ENCODE measurements around the gene BACH1. TPM values are rescaled to one million over a fixed set of nuclear protein-coding genes. Genes with fewer than 3 reads are reported as not detected.
A peak's percentile ranks its signal among the peaks of the same experiment; 100 is the strongest.

BACH1 gene
- total RNA-seq, 2 experiments from 2014 or later, result 18.6 to 38.4 TPM

DNA sequence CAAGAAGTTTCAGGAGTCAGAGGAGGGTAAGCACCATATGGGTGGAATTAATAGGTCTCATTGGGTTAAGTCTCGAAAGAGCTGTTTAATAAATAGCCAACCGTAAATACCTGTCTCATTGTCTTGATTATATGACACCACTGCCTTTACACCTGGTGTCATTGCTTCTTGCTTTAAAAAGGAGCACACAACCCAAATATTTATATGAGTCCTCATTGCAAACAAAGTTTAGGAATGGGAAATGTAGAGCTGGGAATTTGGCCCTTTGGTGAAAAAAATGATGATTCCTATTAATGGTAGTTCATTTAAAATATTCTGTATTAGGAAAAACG lies 2.1 kb downstream of the BACH1 start:
- Histone ChIP-seq H3K36me3 (ENCODE audit: insufficient read depth, low read length) (no peaks in the 10 kb centered on the region), H4K20me1 (ENCODE audit: insufficient read depth, low read length) (peaks cover 34% of the 10 kb centered on the region), H3K79me2 (ENCODE audit: insufficient read depth, low read depth, low read length) (peaks cover 59% of the 10 kb centered on the region), H3K4me1 (ENCODE audit: insufficient read depth, low read length, poor library complexity, severe bottlenecking) (peaks cover 45% of the 10 kb centered on the region), H3K4me3 (ENCODE audit: low read depth, low read length, poor library complexity, severe bottlenecking) (peak overlapping the region; percentile 71), H3K4me2 (ENCODE audit: low read length) (peak overlapping the region; percentile 95), H3K27ac (ENCODE audit: low read depth, low read length, poor library complexity, severe bottlenecking) (no peak overlapping the region), H2AFZ (ENCODE audit: low read length) (no peak overlapping the region; the same call in 1 of the 2 replicates), H3K9me3 (ENCODE audit: low read length) (no peaks in the 10 kb centered on the region), H3K9me2 (ENCODE audit: insufficient read depth, low read length) (no peaks in the 10 kb centered on the region)
- TSS peak; percentile 45 for BruUV-seq (replicated peaks)
- TF ChIP-seq, protein P1, sequence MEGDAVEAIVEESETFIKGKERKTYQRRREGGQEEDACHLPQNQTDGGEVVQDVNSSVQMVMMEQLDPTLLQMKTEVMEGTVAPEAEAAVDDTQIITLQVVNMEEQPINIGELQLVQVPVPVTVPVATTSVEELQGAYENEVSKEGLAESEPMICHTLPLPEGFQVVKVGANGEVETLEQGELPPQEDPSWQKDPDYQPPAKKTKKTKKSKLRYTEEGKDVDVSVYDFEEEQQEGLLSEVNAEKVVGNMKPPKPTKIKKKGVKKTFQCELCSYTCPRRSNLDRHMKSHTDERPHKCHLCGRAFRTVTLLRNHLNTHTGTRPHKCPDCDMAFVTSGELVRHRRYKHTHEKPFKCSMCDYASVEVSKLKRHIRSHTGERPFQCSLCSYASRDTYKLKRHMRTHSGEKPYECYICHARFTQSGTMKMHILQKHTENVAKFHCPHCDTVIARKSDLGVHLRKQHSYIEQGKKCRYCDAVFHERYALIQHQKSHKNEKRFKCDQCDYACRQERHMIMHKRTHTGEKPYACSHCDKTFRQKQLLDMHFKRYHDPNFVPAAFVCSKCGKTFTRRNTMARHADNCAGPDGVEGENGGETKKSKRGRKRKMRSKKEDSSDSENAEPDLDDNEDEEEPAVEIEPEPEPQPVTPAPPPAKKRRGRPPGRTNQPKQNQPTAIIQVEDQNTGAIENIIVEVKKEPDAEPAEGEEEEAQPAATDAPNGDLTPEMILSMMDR (conservative IDR thresholded peaks at IDR 0.05; ENCODE audit: low read length), result no peak
- TF ChIP-seq EZH2phosphoT487 (IDR thresholded peaks at IDR 0.05; ENCODE audit: borderline replicate concordance, low read depth, low read length), result no peak
- DNase-seq (ENCODE audit: low spot score), result no peak
- POLR2A ChIA-PET, result interaction anchor here (0.6 to 2.8 kb wide), 21 partner anchors 9 to 228 kb away, joined by 3 to 18 read pairs (median 4); partner anchors contain the start of gene CCT8
- intact Hi-C loops (cut with micrococcal nuclease; ENCODE audit: unreplicated experiment), result no loop called here
- CTCF ChIA-PET (ENCODE audit: unreplicated experiment), result interaction anchor here (1.2 to 1.3 kb wide), 2 partner anchors 11 to 76 kb away, joined by 3 read pairs; no protein-coding TSS in a partner anchor

DNA sequence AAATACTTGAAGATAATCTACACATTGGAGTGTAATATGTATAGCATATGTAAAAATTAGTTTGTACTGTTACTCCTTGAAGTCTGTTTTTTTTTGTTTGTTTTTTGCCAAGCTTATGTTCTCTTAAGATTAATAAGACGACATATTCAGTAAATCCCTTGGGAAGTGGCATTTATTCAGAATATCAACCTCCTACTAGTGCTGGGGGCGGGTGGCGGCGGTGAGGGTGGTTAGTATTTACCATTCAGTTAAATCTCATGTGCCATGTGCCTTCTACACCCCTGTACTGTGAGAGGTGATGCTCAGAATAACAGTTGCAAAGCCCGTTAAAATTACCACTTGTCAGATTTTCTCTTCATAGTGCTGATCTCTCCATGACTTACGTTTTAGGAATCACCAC lies 3.0 kb downstream of the BACH1 start:
- Histone ChIP-seq H3K9me2 (ENCODE audit: insufficient read depth, low read length) (no peaks in the 10 kb centered on the region), H4K20me1 (ENCODE audit: insufficient read depth, low read length) (peaks cover 34% of the 10 kb centered on the region), H3K27ac (ENCODE audit: low read depth, low read length, poor library complexity, severe bottlenecking) (no peak overlapping the region), H3K36me3 (ENCODE audit: insufficient read depth, low read length) (no peaks in the 10 kb centered on the region), H3K4me2 (ENCODE audit: low read length) (peak overlapping the region; percentile 95; the same call in 1 of the 2 replicates), H3K9me3 (ENCODE audit: low read length) (no peaks in the 10 kb centered on the region), H3K4me3 (ENCODE audit: low read depth, low read length, poor library complexity, severe bottlenecking) (no peak overlapping the region), H3K4me1 (ENCODE audit: insufficient read depth, low read length, poor library complexity, severe bottlenecking) (peaks cover 49% of the 10 kb centered on the region), H2AFZ (ENCODE audit: low read length) (no peak overlapping the region), H3K79me2 (ENCODE audit: insufficient read depth, low read depth, low read length) (peaks cover 64% of the 10 kb centered on the region)
- no TSS peak for BruUV-seq (replicated peaks)
- DNase-seq (ENCODE audit: low spot score), result no peak
- ChIA-PET CTCF (ENCODE audit: unreplicated experiment) (interaction anchor here (1.2 kb wide), 1 partner anchor 75 kb away, joined by 3 read pairs; no protein-coding TSS in a partner anchor), POLR2A (interaction anchor here (0.6 to 2.8 kb wide), 9 partner anchors 9 to 229 kb away, joined by 3 to 18 read pairs (median 6); partner anchors contain the start of gene CCT8)
- TF ChIP-seq EZH2phosphoT487 (IDR thresholded peaks at IDR 0.05; ENCODE audit: borderline replicate concordance, low read depth, low read length), result no peak
- TF ChIP-seq, protein P1 (conservative IDR thresholded peaks at IDR 0.05; ENCODE audit: low read length), result no peak
- intact Hi-C loops (cut with micrococcal nuclease; ENCODE audit: unreplicated experiment), result no loop called here

DNA sequence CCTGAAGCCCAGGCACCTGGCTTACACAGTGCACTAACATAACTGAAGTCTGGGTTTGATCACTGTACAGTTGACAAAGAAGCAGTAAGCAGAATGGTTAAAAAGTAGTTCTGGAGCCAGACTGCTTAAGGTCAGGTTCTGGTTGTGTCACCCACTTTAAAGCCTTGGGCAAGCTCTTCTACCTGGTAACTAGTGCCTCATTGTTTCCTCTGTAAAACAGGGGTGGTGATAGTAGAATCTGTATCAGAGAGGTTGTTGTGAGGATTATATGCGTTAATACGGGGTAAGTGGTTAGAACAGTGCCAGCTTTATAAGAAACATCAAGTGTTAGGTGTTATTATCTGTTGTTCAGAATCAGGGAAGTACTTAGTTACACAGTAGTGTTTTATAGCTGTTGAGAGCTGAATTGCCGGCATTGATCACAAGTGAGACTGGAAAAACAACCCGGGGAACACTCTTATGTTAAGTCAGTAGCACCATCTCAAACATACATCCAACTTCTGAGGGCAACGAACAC lies 3.7 kb downstream of the BACH1 start:
- H3K9me3 ChIP-seq (ENCODE audit: low read length), result no peaks in the 10 kb centered on the region
- CTCF ChIA-PET (ENCODE audit: unreplicated experiment), result no interaction called here
- H3K4me2 ChIP-seq (ENCODE audit: low read length), result 0 out of 2 replicates have a peak overlapping the region, but pooled peaks have one; percentile 0
- peaks cover 34% of the 10 kb centered on the region for H4K20me1 ChIP-seq (ENCODE audit: insufficient read depth, low read length)
- H3K4me3 ChIP-seq (ENCODE audit: low read depth, low read length, poor library complexity, severe bottlenecking), result no peak overlapping the region
- H3K36me3 ChIP-seq (ENCODE audit: insufficient read depth, low read length), result no peaks in the 10 kb centered on the region
- POLR2A ChIA-PET, result interaction anchor here (1.4 to 1.7 kb wide), 3 partner anchors 8 to 12 kb away, joined by 6 to 13 read pairs (median 7); no protein-coding TSS in a partner anchor
- no peaks in the 10 kb centered on the region for H3K9me2 ChIP-seq (ENCODE audit: insufficient read depth, low read length)
- no TSS peak for BruUV-seq (replicated peaks)
- intact Hi-C loops (cut with micrococcal nuclease; ENCODE audit: unreplicated experiment), result no loop called here
- H2AFZ ChIP-seq (ENCODE audit: low read length), result no peak overlapping the region
- TF ChIP-seq, protein P1 (conservative IDR thresholded peaks at IDR 0.05; ENCODE audit: low read length), result no peak
- TF ChIP-seq EZH2phosphoT487 (IDR thresholded peaks at IDR 0.05; ENCODE audit: borderline replicate concordance, low read depth, low read length), result no peak
- no peak for DNase-seq (ENCODE audit: low spot score)
- H3K27ac ChIP-seq (ENCODE audit: low read depth, low read length, poor library complexity, severe bottlenecking), result no peak overlapping the region
- H3K79me2 ChIP-seq (ENCODE audit: insufficient read depth, low read depth, low read length), result peaks cover 71% of the 10 kb centered on the region
- peaks cover 54% of the 10 kb centered on the region for H3K4me1 ChIP-seq (ENCODE audit: insufficient read depth, low read length, poor library complexity, severe bottlenecking)

Data from OCI-LY7 (cell line).